ENCODE results near the gene BRD3OS. TPM values are rescaled to one million over a fixed set of nuclear protein-coding genes. Genes with fewer than 3 reads are reported as not detected.

Gene BRD3OS
- polyA plus RNA-seq, 1 of the 3 experiments (the other 2 are of a cell fraction): 23.1 TPM

GRCh38 chr9:133995012-133995896 lies 30.0 kb upstream of the BRD3OS start:
- Histone ChIP-seq H3K4me2 (no peak overlapping the region), H3K9me3 (no peaks in the 10 kb centered on the region), H3K9ac (no peak overlapping the region), H4K20me1 (ENCODE audit: insufficient read depth) (peaks cover 15% of the 10 kb centered on the region), H3F3A (replicated peaks; ENCODE audit: insufficient read depth) (no peaks in the 10 kb centered on the region), H3K4me3 (ENCODE audit: low read depth in 2 of 2, low read length in 1 of 2) (no peak overlapping the region), H3K27ac (ENCODE audit: low read depth in 2 of 2, low read length in 1 of 2) (no peak overlapping the region), H3K79me2 (ENCODE audit: insufficient read depth) (peaks cover 28% of the 10 kb centered on the region), H3K9me2 (no peaks in the 10 kb centered on the region), H2AFZ (ENCODE audit: low read depth) (no peak overlapping the region), H3K27me3 (ENCODE audit: insufficient read depth) (no peaks in the 10 kb centered on the region), H3K36me3 (replicated peaks in 1 of 2; ENCODE audit: control insufficient read depth in 1 of 2, insufficient read depth in 2 of 2, low read length in 1 of 2) (no peaks in the 10 kb centered on the region), H3K4me1 (ENCODE audit: control insufficient read depth in 1 of 2, insufficient read depth in 2 of 2, low read depth in 1 of 2, low read length in 1 of 2) (peaks cover 6 to 27% of the 10 kb centered on the region in 2 experiments; a peak in 3 of 4 replicates)
- TF ChIP-seq JUND (IDR thresholded peaks at IDR 0.05) (no peak), MEF2A (IDR thresholded peaks at IDR 0.05; ENCODE audit: borderline replicate concordance, low read depth) (no peak), RAD21 (IDR thresholded peaks at IDR 0.05; ENCODE audit: low read length) (peak; percentile 41), YY1 (IDR thresholded peaks at IDR 0.05; ENCODE audit: low read depth) (no peak)
- POLR2A ChIA-PET: no interaction called here
- peak; percentile 68 for DNase-seq
- 81% methylated on average over 15 of the region's 17 CpGs for WGBS (ENCODE audit: low lambda C conversion rate)
- CTCF ChIA-PET: interaction anchor here (0.7 to 7.3 kb wide), 58 partner anchors 10 to 550 kb away, joined by 3 to 236 read pairs (median 7); partner anchors contain the start of genes BRD3OS and SARDH

- POLR2A ChIA-PET: no interaction called here
- H3F3A ChIP-seq (replicated peaks; ENCODE audit: insufficient read depth): no peaks in the 10 kb centered on the region
- H2AFZ ChIP-seq (ENCODE audit: low read depth): no peak overlapping the region
- H3K4me1 ChIP-seq (ENCODE audit: control insufficient read depth in 1 of 2, insufficient read depth in 2 of 2, low read depth in 1 of 2, low read length in 1 of 2): peaks cover 6 to 19% of the 10 kb centered on the region in 2 experiments; a peak in 3 of 4 replicates
- no peaks in the 10 kb centered on the region for H3K9me2 ChIP-seq
- 72% methylated on average over 21 of the region's 24 CpGs for WGBS (ENCODE audit: low lambda C conversion rate)
- no peaks in the 10 kb centered on the region for H3K9me3 ChIP-seq
- no peak for DNase-seq
- H3K4me2 ChIP-seq: no peak overlapping the region
- H3K79me2 ChIP-seq (ENCODE audit: insufficient read depth): peaks cover 13% of the 10 kb centered on the region; the same call in 1 of the 2 replicates
- no peaks in the 10 kb centered on the region for H3K36me3 ChIP-seq (replicated peaks in 1 of 2; ENCODE audit: control insufficient read depth in 1 of 2, insufficient read depth in 2 of 2, low read length in 1 of 2)
- H3K4me3 ChIP-seq (ENCODE audit: low read depth in 2 of 2, low read length in 1 of 2): no peak overlapping the region
- H3K9ac ChIP-seq: no peak overlapping the region
- no peaks in the 10 kb centered on the region for H3K27me3 ChIP-seq (ENCODE audit: insufficient read depth)
- H3K27ac ChIP-seq (ENCODE audit: low read depth in 2 of 2, low read length in 1 of 2): no peak overlapping the region
- H4K20me1 ChIP-seq (ENCODE audit: insufficient read depth): 0 out of 2 replicates have a peak, but pooled peaks cover 5% of the 10 kb centered on the region
- CTCF ChIA-PET: interaction anchor here (1.1 to 7.3 kb wide), 6 partner anchors 11 to 254 kb away, joined by 3 to 236 read pairs (median 38); no protein-coding TSS in a partner anchor
- TF ChIP-seq NFIC (IDR thresholded peaks at IDR 0.05; ENCODE audit: borderline replicate concordance) (no peak), IRF3 (IDR thresholded peaks at IDR 0.05; ENCODE audit: low read depth, low read length) (no peak), RFX5 (IDR thresholded peaks at IDR 0.05; ENCODE audit: low read length) (no peak), SMC3 (IDR thresholded peaks at IDR 0.05; ENCODE audit: low read depth, low read length) (no peak), GABPA (IDR thresholded peaks at IDR 0.05; ENCODE audit: low read depth) (no peak), EZH2phosphoT487 (IDR thresholded peaks at IDR 0.05; ENCODE audit: borderline replicate concordance, low read depth) (no peak), RXRA (IDR thresholded peaks at IDR 0.05; ENCODE audit: borderline replicate concordance, low read depth) (no peak), TEAD4 (IDR thresholded peaks at IDR 0.05; ENCODE audit: borderline replicate concordance, insufficient read depth) (no peak), RAD21 (IDR thresholded peaks at IDR 0.05; ENCODE audit: low read length) (no peak), ZBTB33 (IDR thresholded peaks at IDR 0.05; ENCODE audit: borderline replicate concordance, low read depth) (no peak), CHD2 (IDR thresholded peaks at IDR 0.05; ENCODE audit: low read length, partially characterized antibody) (no peak), ELF1 (IDR thresholded peaks at IDR 0.05) (no peak), NRF1 (IDR thresholded peaks at IDR 0.05; ENCODE audit: low read depth, low read length) (no peak), FOXM1 (IDR thresholded peaks at IDR 0.05; ENCODE audit: low read depth) (no peak), REST (IDR thresholded peaks at IDR 0.05; ENCODE audit: low read depth, low read length) (no peak), TCF12 (IDR thresholded peaks at IDR 0.05) (no peak)
These were observed 28.5 kb upstream of the BRD3OS start for GRCh38 chr9:133996531-133997520.
